Activated CD4-positive, alpha-beta T cell treated with anti-CD3 and anti-CD28 coated beads, Interleukin-2, amount 10 ng/mL, durations not matched to agents 7 days and 5 days (primary cell): ENCODE results near the gene CACNA1A. TPM values are rescaled to one million over a fixed set of nuclear protein-coding genes. Genes with fewer than 3 reads are reported as not detected.
"Not testable (repeated sequence)": the region's sequence is repeated elsewhere in the genome, so short reads cannot be mapped to it uniquely, and the experiment has no call there.

ENCODE experiments used
- CTCF ChIA-PET: fragments of 350-600 bp; sonication (Branson Sonifier 250); formaldehyde crosslinking; loops from one replicate; lab custom pipeline; 2021; ENCODE audit warnings: antibody characterized with exemption; lab: Charles Lee
- POLR2A ChIA-PET: fragments of 350-600 bp; sonication (Branson Sonifier 250); formaldehyde crosslinking; loops from one replicate; lab custom pipeline; 2021; ENCODE audit warnings: antibody characterized with exemption; lab: Charles Lee
- DNase-seq: peaks from one replicate; pipeline ENCODE4 v3.0.0-alpha.2; 2020
- H3K27ac Mint-ChIP-seq: one replicate; pipeline ENCODE4 v1.8.0; 2021; ENCODE audit warnings: mild to moderate bottlenecking, moderate library complexity, mixed read lengths
- H3K27me3 Mint-ChIP-seq: one replicate; pipeline ENCODE4 v1.8.0; 2021; ENCODE audit warnings: mixed read lengths
- H3K36me3 Mint-ChIP-seq: one replicate; pipeline ENCODE4 v1.8.0; 2021; ENCODE audit warnings: low read depth, mixed read lengths
- H3K4me1 Mint-ChIP-seq: one replicate; pipeline ENCODE4 v1.8.0; 2021; ENCODE audit warnings: mixed read lengths
- H3K4me3 Mint-ChIP-seq: one replicate; pipeline ENCODE4 v1.8.0; 2021; ENCODE audit warnings: mild to moderate bottlenecking, moderate library complexity, mixed read lengths
- H3K9me3 Mint-ChIP-seq: one replicate; pipeline ENCODE4 v1.8.0; 2021; ENCODE audit warnings: mixed read lengths
- total RNA-seq, 2 experiments: library from RNA; stranded (reverse); gene quantifications; one replicate each; pipeline ENCODE4 v1.2.3, GENCODE V29; 2021

The CACNA1A gene
- total RNA-seq, 2 experiments from 2014 or later, result 0.82 to 1.3 TPM

DNA sequence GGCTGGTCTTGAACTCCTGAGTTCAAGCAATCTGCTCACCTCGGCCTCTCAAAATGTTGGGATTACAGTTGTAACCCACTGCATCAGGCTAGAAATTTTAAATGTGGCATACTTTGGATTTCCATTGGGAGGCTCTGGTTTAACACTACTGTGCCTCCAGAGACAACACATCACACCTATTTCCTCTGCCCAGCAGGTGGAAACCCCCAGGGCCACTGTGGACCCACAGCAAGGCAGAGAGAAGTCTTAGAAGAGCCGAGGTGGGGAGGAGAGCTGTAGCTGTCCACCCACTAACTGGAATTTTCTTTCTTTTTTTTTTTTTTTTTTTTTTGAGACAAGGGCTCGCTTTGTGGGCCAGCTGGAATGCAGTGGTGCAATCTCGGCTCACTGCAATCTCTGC, 316.7 kb downstream of the CACNA1A start:
- no peak overlapping the region for H3K27ac Mint-ChIP-seq
- DNase-seq, result no peak
- no peaks in the 10 kb centered on the region for H3K27me3 Mint-ChIP-seq
- H3K4me3 Mint-ChIP-seq, result no peak overlapping the region
- ChIA-PET POLR2A (no interaction called here), CTCF (interaction anchor here (0.6 to 1.4 kb wide), 3 partner anchors 19 to 319 kb away, joined by 3 to 4 read pairs (median 3); no protein-coding TSS in a partner anchor)
- no peaks in the 10 kb centered on the region for H3K36me3 Mint-ChIP-seq
- H3K4me1 Mint-ChIP-seq, result peaks cover 39% of the 10 kb centered on the region
- H3K9me3 Mint-ChIP-seq, result no peaks in the 10 kb centered on the region

DNA sequence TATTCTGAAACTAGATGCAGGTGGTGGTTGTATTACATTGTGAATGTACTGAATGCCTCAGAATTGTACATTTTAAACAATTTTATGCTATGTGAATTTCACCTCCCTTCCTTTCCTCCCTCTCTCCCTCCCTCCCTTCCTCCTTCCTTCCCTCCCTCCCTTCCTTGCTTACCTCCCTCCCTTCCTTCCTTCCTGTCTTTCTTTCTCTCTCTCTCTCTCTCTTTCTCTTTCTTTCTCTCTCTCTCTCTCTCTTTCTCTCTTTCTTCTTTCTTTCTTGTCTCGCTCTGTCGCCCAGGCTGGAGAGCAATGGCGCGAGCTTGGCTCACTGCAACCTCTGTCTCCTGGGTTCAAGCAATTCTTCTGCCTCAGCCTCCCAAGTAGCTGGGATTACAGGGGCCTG, 318.9 kb downstream of the CACNA1A start:
- no peak for DNase-seq
- Mint-ChIP-seq H3K27ac (peak overlapping the region; percentile 78), H3K9me3 (no peaks in the 10 kb centered on the region), H3K4me1 (peaks cover 28% of the 10 kb centered on the region), H3K4me3 (no peak overlapping the region), H3K27me3 (no peaks in the 10 kb centered on the region), H3K36me3 (no peaks in the 10 kb centered on the region)
- ChIA-PET POLR2A (interaction anchor here (0.7 kb wide), 1 partner anchor 30 kb away, joined by 3 read pairs; no protein-coding TSS in a partner anchor), CTCF (no interaction called here)

DNA sequence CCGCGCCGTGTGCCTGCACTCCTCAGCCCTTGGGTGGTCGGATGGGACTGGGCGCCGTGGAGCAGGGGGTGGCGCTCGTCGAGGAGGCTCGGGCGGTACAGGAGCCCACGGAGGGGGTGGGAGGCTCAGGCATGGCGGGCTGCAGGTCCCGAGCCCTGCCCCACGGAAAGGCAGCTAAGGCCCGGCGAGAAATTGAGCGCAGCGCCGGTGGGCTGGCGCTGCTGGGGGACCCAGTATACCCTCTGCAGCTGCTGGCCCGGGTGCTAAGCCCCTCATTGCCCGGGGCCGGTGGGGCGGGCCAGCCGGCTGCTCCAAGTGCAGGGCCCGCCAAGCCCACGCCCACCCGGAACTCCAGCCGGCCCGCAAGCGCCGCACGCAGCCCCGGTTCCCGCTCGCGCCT, 319.6 kb downstream of the CACNA1A start:
- H3K27me3 Mint-ChIP-seq, POLR2A ChIA-PET: not testable (repeated sequence)
- CTCF ChIA-PET, result interaction anchor here (1.4 kb wide), 1 partner anchor 18 kb away, joined by 4 read pairs; no protein-coding TSS in a partner anchor

DNA sequence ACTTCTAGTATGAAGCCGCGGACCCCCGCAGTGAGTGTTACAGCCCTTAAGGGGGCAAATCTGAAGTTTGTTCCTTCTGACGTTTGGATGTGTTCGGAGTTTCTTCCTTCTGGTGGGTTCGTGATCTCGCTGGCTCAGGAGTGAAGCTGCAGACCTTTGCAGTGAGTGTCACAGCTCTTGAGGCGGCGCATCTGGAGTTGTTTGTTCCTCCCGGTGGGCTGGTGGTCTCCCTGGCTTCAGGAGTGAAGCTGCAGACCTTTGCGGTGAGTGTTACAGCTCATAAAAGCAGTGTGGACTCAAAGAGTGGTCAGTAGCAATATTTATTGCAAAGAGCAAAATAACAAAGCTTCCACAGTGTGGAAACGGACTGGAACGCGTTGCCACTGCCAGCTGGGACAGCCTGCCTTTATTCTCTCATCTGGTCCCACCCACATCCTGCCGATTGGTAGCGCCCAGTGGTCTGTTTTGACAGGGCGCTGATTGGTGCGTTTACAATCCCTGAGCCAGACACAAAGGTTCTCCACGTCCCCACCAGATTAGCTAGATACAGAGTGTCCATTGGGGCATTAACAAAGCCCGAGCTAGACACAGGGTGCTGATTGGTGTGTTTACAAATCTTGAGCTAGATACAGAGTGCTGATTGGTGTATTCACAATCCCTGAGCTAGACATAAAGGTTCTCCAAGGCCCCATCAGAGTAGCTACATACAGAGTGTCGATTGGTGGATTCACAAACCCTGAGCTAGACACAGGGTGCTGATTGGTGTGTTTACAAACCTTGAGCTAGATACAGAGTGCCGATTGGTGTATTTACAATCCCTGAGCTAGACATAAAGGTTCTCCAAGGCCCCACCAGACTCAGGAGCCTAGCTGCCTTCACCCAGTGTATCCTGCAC, 320.3 kb downstream of the CACNA1A start:
- H3K9me3 Mint-ChIP-seq, H3K27ac Mint-ChIP-seq, POLR2A ChIA-PET, H3K27me3 Mint-ChIP-seq, H3K4me3 Mint-ChIP-seq, DNase-seq, H3K36me3 Mint-ChIP-seq: not testable (repeated sequence)
- CTCF ChIA-PET, result interaction anchor here (1.4 kb wide), 1 partner anchor 17 kb away, joined by 4 read pairs; no protein-coding TSS in a partner anchor
- H3K4me1 Mint-ChIP-seq, result peaks cover 32% of the 10 kb centered on the region

More for the DNA sequence above, 319.6 kb downstream of the CACNA1A start:
- H3K27ac Mint-ChIP-seq, H3K4me3 Mint-ChIP-seq, H3K36me3 Mint-ChIP-seq, H3K9me3 Mint-ChIP-seq, DNase-seq: not testable (repeated sequence)
- H3K4me1 Mint-ChIP-seq, result peaks cover 34% of the 10 kb centered on the region

DNA sequence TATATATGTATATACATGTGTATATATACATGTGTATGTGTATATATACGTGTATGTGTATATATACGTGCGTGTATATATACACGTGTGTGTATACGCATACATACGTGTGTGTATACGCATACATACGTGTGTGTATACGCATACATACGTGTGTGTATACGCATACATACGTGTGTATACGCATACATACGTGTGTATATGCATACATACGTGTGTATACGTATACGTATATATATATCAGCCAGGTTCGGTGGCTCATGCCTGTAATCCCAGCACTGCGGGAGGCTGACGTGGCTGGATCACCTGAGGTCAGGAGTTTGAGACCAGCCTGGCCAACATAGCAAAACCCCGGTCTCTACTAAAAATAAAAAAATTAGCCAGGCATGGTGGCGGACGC, 321.4 kb downstream of the CACNA1A start:
- H3K4me1 Mint-ChIP-seq, result peaks cover 40% of the 10 kb centered on the region
- POLR2A ChIA-PET, result interaction anchor here (0.7 kb wide), 1 partner anchor 392 kb away, joined by 3 read pairs; no protein-coding TSS in a partner anchor
- H3K4me3 Mint-ChIP-seq, H3K27ac Mint-ChIP-seq, CTCF ChIA-PET, H3K9me3 Mint-ChIP-seq, DNase-seq, H3K36me3 Mint-ChIP-seq, H3K27me3 Mint-ChIP-seq: not testable (repeated sequence)

DNA sequence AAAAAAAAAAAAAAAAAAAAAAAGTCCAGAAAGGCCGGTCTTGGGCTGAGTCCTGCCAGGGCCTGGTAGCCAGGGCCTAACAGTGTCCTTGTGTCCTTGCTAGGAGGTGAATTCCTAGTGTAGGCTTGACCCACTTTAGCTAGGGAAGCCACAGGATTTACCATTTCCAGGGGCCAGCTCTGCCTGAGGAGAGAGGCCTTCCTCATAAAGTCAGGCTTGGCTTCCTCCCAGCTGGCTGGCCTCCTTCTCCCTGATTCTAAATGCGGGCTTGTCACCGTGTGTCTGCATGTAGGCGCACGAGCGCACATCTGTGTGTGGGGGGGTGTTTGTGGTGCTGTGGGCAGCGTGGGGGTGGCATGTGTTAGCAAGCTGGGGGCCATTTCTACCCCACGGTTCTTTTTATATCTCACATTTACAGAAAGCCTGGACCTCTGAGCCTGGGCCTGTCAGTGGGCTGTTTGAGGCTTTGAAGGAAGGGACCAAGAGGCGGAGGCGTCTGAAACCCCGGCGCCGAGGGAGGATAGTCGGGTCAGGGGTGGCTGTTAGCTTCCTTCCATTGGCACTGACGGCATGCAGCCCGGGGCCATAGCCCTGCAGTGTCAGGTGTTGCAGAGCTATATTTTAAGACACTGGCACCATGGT, 324.4 kb downstream of the CACNA1A start:
- DNase-seq, result no peak
- ChIA-PET POLR2A (no interaction called here), CTCF (interaction anchor here (0.6 to 3.1 kb wide), 6 partner anchors 11 to 678 kb away, joined by 3 to 26 read pairs (median 3); no protein-coding TSS in a partner anchor)
- Mint-ChIP-seq H3K36me3 (peaks cover 2% of the 10 kb centered on the region), H3K9me3 (no peaks in the 10 kb centered on the region), H3K4me1 (peaks cover 33% of the 10 kb centered on the region), H3K27me3 (no peaks in the 10 kb centered on the region), H3K4me3 (no peak overlapping the region), H3K27ac (peak overlapping the region; percentile 6)

DNA sequence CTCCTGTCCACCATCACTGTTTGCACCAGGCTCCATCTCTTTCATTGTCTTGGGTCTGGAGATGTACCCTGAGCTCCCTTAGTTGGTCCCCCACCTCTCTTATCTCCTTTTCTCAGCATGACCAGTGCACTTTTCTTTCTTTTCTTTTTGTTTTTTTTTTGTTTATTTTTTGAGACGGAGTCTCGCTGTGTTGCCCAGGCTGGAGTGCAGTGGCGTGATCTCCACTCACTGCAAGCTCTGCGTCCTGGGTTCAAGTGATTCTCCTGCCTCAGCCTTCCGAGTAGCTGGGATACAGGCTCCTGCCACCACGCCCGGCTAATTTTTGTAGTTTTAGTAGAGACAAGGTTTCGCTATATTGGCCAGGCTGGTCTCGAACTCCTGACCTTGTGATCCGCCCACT, 328.0 kb downstream of the CACNA1A start:
- H3K9me3 Mint-ChIP-seq, H3K27me3 Mint-ChIP-seq, DNase-seq, H3K36me3 Mint-ChIP-seq, H3K4me3 Mint-ChIP-seq: not testable (repeated sequence)
- ChIA-PET CTCF (interaction anchor here (0.6 to 1.3 kb wide), 2 partner anchors 8 to 201 kb away, joined by 3 to 6 read pairs; no protein-coding TSS in a partner anchor), POLR2A (interaction anchor here (1.0 kb wide), 1 partner anchor 24 kb away, joined by 6 read pairs; no protein-coding TSS in a partner anchor)
- H3K4me1 Mint-ChIP-seq, result peaks cover 30% of the 10 kb centered on the region
- H3K27ac Mint-ChIP-seq, result peak overlapping the region; percentile 36

- H3K36me3 Mint-ChIP-seq, result peaks cover 12% of the 10 kb centered on the region
- not testable (repeated sequence) for DNase-seq, H3K4me3 Mint-ChIP-seq, H3K27me3 Mint-ChIP-seq, H3K9me3 Mint-ChIP-seq
- POLR2A ChIA-PET, result interaction anchor here (1.0 kb wide), 1 partner anchor 23 kb away, joined by 6 read pairs; no protein-coding TSS in a partner anchor
- CTCF ChIA-PET, result interaction anchor here (1.3 kb wide), 1 partner anchor 7 kb away, joined by 3 read pairs; no protein-coding TSS in a partner anchor
- peaks cover 37% of the 10 kb centered on the region for H3K4me1 Mint-ChIP-seq
- H3K27ac Mint-ChIP-seq, result peak overlapping the region; percentile 25
Measured at GRCh38 chr19:13177584-13177983, 328.7 kb downstream of the CACNA1A start.

- Mint-ChIP-seq H3K4me1 (peaks cover 42% of the 10 kb centered on the region), H3K4me3 (no peak overlapping the region), H3K36me3 (peaks cover 17% of the 10 kb centered on the region), H3K27me3 (no peaks in the 10 kb centered on the region), H3K27ac (no peak overlapping the region), H3K9me3 (no peaks in the 10 kb centered on the region)
- POLR2A ChIA-PET, result interaction anchor here (1.0 kb wide), 1 partner anchor 24 kb away, joined by 3 read pairs; no protein-coding TSS in a partner anchor
- CTCF ChIA-PET, result no interaction called here
- no peak for DNase-seq
Measured at GRCh38 chr19:13176345-13176744, 329.9 kb downstream of the CACNA1A start.

DNA sequence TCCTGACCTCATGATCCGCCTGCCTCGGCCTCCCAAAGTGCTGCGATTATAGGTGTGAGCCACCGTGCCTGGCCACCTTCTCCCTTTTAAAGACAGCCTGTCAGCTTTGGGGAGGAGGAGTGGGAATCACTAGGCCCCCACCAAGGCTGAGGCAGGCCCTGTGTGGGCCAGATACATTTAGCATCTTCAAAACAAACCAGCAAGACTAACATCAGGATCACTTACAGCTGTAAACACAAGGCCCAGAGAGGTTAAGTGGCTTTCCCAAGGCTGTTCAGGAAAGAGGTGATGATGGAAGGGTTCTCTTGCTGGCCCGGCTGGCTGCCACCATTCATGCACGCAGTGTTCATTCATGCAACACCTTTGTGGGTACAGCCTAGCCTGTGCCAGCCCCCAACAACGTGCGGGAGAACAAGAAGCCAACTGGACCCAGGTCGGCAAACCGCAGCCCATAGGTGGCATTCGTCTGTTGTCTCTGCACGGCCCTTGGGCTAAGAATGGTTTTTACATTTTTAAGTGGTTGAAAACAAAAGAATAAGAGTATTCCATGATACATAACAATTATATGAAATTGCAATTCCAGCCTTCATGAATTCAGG, 333.0 kb downstream of the CACNA1A start:
- Mint-ChIP-seq H3K27ac (peak overlapping the region; percentile 98), H3K27me3 (no peaks in the 10 kb centered on the region), H3K4me3 (peak overlapping the region; percentile 76), H3K36me3 (peaks cover 27% of the 10 kb centered on the region), H3K9me3 (no peaks in the 10 kb centered on the region), H3K4me1 (peaks cover 58% of the 10 kb centered on the region)
- DNase-seq, result no peak
- POLR2A ChIA-PET, result no interaction called here
- CTCF ChIA-PET, result interaction anchor here (1.1 kb wide), 1 partner anchor 208 kb away, joined by 3 read pairs; no protein-coding TSS in a partner anchor

DNA sequence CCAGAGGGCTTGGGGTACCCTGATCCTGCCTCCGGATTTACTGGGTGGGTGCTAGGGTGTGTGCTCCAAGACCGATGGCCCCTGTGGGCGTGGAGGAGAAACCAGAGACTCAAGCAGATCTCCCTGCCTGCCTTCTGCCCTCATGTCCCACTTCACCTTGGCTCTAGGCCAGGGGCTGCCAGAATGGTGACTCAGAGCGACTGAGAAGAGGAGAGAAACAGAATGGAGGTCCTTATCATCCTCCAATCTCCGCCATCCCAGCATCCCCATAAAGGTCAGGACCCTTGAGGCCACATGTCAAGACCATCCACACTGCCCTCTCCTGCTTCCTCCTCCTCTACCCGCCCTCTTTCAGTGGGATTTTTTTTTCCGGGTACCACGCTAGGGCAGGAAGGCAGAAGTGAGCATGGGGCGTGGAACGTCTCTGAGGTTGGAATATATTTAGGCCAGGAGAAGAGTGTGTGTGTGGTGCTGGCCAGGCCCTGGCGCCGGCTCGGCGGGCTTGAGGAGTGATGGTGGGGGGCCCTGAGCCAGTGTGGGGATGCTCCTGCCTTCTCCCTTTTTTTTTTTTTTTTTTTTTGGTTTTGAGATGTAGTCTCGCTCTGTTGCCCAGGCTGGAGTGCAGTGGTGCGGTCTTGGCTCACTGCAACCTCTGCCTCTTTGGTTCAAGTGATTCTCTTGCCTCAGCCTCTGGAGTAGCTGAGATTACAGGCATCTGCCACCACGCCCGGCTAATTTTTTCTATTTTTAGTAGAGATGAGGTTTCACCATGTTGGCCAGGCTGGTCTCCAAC, 333.7 kb downstream of the CACNA1A start:
- peak; percentile 68 for DNase-seq
- Mint-ChIP-seq H3K4me3 (peak overlapping the region; percentile 76), H3K36me3 (peaks cover 30% of the 10 kb centered on the region), H3K9me3 (no peaks in the 10 kb centered on the region), H3K27ac (peak overlapping the region; percentile 98), H3K4me1 (peaks cover 63% of the 10 kb centered on the region), H3K27me3 (no peaks in the 10 kb centered on the region)
- CTCF ChIA-PET, result no interaction called here
- POLR2A ChIA-PET, result no interaction called here
